ENCODE data around the gene PPCDC. TPM values are rescaled to one million over a fixed set of nuclear protein-coding genes. Genes with fewer than 3 reads are reported as not detected.

Gene PPCDC
- total RNA-seq, 1 donor: 7.8 TPM

DNA sequence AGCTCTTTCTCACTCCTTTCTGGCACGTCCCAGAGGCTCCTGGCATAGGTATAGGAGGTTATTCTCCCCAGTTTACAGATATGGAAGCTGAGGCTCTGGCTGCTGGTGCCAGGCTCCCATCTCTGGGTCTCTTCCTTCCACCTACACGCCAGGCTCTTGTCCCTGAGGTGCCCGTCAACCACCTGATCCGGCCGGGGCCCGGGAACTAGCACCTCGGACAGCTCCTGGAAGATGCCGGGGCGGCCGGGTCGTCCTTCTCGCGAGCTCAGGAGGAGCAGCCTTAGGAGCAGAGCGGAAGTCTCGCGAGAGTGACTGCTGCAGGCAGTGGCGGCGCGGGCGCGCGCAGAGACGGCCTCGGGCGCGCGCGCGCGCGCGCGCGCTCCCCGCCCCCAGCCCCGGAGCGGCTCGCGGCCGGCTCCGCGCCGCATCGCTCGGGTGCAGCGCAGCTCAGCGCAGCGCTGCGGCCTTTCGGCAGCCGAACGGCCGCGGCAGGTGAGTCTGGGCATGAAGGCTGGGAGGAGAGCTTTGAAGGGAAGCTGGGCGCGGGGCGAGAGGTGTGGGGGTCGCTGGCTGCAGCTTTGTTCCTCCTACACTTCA is 28.1 kb upstream of the PPCDC start, which contains the start of gene SCAMP5:
TSS of gene SCAMP5 (plus strand) at position 382 of the 597 bp plus-strand sequence. CDS start 16,277 bp downstream, outside the sequence.
- TF ChIP-seq, protein P1, sequence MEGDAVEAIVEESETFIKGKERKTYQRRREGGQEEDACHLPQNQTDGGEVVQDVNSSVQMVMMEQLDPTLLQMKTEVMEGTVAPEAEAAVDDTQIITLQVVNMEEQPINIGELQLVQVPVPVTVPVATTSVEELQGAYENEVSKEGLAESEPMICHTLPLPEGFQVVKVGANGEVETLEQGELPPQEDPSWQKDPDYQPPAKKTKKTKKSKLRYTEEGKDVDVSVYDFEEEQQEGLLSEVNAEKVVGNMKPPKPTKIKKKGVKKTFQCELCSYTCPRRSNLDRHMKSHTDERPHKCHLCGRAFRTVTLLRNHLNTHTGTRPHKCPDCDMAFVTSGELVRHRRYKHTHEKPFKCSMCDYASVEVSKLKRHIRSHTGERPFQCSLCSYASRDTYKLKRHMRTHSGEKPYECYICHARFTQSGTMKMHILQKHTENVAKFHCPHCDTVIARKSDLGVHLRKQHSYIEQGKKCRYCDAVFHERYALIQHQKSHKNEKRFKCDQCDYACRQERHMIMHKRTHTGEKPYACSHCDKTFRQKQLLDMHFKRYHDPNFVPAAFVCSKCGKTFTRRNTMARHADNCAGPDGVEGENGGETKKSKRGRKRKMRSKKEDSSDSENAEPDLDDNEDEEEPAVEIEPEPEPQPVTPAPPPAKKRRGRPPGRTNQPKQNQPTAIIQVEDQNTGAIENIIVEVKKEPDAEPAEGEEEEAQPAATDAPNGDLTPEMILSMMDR (IDR thresholded peaks at IDR 0.05; ENCODE audit: insufficient read depth, low read depth, low read length): no peak
- H3K4me3 ChIP-seq (ENCODE audit: low read depth, low read length): peak within 1 kb of the TSS; percentile 62
- peak; percentile 91 for DNase-seq (ENCODE audit: low read depth)

DNA sequence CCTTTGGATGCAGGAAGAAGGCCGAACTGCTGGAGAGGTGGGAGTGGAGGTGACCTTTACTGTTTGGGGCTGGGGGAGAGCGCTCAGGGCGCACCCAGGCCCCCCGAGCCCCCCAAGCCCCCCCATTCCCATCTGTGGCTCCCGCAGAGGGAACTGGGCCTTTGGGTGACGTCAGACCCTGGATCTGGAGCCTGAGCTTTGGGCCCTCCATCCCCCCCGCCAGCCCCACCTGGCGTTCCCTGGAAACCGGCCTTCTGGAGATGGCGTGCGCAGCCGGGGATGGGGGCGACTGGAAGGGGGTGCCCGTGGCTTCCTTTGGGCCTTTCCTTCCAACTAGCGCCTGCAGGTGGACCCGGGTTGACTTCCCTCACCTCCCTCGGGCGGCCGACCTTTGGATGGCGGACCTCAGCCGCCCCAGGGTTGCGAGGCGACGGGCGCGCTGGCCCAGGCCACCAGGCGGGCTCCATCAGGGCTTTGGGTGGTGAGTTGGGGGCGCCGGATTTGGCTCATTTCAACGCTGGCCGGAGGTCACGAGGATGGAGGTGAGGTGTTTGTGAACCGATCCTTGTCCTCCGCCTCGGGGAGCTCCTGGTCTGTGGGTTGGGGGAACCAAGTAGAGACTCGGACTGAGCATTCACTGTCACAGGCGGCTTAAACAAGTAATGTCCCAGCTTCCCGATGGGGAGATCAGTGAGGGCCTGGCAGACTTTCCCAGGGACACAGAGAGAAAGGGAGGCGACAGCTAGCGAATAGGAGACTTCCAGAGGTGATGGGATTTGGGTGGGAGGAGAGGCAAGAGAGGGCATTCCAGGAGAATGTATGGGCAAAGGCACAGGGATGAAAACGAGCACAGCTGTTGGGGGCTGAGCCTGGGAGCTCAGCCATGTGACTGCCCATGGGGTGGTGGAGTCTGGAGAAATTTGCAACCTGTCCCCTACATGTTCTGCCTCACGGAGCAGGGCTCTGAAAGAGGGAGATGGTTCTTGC is 27.3 kb upstream of the PPCDC start:
- TF ChIP-seq, protein P1 (IDR thresholded peaks at IDR 0.05; ENCODE audit: insufficient read depth, low read depth, low read length): no peak
- H3K4me3 ChIP-seq (ENCODE audit: low read depth, low read length): peak overlapping the region; percentile 62
- DNase-seq (ENCODE audit: low read depth): no peak

GRCh38 chr15:74997141-74997540 is 26.2 kb upstream of the PPCDC start:
- H3K4me3 ChIP-seq (ENCODE audit: low read depth, low read length): no peak overlapping the region
- DNase-seq (ENCODE audit: low read depth): no peak
- TF ChIP-seq, protein P1 (IDR thresholded peaks at IDR 0.05; ENCODE audit: insufficient read depth, low read depth, low read length): no peak

DNA sequence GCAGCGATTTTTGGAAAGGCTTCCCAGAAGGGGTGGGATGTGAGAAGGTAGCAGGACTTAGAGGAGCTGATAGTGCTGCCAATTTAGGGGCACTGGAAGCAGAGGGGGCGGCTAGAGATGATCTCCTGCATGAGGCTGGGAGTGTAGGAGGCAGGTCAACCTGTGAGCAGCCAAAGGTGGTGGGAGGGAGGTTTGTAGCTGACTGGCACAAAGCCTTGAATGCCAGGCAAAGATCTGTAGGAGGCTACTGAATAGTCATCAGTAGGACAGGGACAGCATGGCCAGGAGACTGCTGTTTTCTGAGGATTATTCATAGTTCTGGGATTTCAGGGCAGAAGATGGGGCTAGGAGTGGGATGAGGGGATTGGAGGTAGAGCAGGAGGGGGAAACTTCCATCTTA is 25.8 kb upstream of the PPCDC start:
- TF ChIP-seq, protein P1 (IDR thresholded peaks at IDR 0.05; ENCODE audit: insufficient read depth, low read depth, low read length): no peak
- H3K4me3 ChIP-seq (ENCODE audit: low read depth, low read length): no peak overlapping the region
- DNase-seq (ENCODE audit: low read depth): no peak

DNA sequence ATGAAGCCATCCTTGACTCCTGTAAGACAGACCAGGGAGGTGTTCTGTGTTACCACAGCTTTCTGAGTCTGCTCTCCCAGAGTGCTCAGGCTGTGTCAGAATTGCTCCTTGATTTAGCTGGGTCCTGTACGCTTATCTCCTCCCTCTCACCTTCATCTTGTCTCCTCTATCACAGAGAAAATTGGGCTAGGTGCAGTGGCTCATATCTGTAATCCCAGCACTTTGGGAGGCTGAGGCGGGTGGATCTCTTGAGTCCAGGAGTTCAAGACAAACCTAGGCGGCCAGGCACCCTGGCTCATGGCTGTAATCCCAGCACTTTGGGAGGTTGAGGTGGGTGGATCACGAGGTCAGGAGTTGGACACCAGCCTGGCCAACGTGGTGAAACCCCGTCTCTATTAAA is 22.1 kb upstream of the PPCDC start:
- no peak for DNase-seq (ENCODE audit: low read depth)
- H3K4me3 ChIP-seq (ENCODE audit: low read depth, low read length): no peak overlapping the region
- TF ChIP-seq, protein P1 (IDR thresholded peaks at IDR 0.05; ENCODE audit: insufficient read depth, low read depth, low read length): no peak

DNA sequence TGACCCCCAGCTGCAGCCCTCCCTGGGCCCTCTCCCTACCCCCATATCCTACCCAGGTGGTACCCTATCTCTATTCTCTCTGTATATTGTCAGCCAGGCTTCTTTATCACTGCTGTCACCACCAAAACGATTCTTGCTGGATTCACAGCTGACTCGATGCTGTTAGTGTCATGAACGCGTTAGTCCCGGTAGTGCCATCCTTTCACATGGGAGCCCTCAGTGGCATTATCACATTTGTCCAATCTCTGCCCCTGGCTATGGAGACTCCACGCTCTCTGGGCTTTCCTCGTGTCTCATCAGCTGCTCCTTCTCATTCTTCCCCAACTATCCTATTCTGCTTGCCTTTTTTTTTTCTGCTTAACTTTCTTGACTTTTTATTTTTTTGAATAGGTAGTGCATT is 21.0 kb upstream of the PPCDC start:
- DNase-seq (ENCODE audit: low read depth): no peak
- TF ChIP-seq, protein P1 (IDR thresholded peaks at IDR 0.05; ENCODE audit: insufficient read depth, low read depth, low read length): no peak
- no peak overlapping the region for H3K4me3 ChIP-seq (ENCODE audit: low read depth, low read length)

All from fibroblast of villous mesenchyme (primary cell).